D721Med (cell line): Measurements from ENCODE around the gene GLYATL3.

Source experiments
- DNase-seq: peaks from one replicate; pipeline ENCODE4 v3.0.0; 2011; ENCODE audit warnings: low spot score; ENCODE audit not compliant: insufficient read length
- FAIRE-seq: peaks from 2 replicates; lab custom pipeline; 2011; peaks lifted over from hg19 to GRCh38; lab: Jason Lieb, UNC
- TF ChIP-seq, protein P1 (sequence below): IDR thresholded peaks from 2 replicates; pipeline ENCODE4 v1.5.1; 2012; ENCODE audit warnings: mild to moderate bottlenecking, control low read depth; ENCODE audit not compliant: insufficient read depth; ENCODE audit errors: missing control alignments

Gene GLYATL3

DNA sequence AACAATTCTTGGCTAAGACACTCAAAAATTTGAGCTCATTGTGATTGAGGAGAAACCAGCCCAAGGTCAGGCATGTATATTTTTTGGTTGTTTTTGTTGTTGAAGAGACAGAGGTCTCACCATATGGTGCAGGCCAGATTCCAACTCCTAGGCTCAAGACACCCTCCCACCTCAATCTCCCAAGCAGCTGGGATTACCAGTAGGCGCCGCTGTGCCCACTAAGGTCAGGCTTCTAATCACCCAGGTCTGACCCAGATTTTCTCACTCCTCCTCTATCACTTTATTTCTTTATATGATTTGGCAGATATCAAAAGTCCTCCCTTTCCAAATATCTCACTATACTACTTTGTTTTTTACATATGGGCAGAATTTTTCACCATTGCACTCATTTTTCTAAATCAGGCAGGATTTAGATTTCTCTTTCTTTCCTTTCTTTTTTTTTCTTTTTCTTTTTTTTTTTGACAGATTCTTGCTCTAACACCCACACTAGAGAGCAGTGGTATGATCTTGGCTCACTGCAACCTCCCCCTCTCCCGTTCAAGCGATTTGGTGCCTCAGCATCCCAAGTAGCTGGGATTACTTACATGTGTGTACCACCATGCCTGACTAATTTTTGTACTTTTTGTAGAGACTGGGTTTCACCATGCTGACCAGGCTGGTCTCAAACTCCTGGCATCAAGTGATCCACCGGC lies 49.0 kb downstream of the GLYATL3 start:
- no peak for FAIRE-seq
- TF ChIP-seq, protein P1, sequence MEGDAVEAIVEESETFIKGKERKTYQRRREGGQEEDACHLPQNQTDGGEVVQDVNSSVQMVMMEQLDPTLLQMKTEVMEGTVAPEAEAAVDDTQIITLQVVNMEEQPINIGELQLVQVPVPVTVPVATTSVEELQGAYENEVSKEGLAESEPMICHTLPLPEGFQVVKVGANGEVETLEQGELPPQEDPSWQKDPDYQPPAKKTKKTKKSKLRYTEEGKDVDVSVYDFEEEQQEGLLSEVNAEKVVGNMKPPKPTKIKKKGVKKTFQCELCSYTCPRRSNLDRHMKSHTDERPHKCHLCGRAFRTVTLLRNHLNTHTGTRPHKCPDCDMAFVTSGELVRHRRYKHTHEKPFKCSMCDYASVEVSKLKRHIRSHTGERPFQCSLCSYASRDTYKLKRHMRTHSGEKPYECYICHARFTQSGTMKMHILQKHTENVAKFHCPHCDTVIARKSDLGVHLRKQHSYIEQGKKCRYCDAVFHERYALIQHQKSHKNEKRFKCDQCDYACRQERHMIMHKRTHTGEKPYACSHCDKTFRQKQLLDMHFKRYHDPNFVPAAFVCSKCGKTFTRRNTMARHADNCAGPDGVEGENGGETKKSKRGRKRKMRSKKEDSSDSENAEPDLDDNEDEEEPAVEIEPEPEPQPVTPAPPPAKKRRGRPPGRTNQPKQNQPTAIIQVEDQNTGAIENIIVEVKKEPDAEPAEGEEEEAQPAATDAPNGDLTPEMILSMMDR, result peak; percentile 60

DNA sequence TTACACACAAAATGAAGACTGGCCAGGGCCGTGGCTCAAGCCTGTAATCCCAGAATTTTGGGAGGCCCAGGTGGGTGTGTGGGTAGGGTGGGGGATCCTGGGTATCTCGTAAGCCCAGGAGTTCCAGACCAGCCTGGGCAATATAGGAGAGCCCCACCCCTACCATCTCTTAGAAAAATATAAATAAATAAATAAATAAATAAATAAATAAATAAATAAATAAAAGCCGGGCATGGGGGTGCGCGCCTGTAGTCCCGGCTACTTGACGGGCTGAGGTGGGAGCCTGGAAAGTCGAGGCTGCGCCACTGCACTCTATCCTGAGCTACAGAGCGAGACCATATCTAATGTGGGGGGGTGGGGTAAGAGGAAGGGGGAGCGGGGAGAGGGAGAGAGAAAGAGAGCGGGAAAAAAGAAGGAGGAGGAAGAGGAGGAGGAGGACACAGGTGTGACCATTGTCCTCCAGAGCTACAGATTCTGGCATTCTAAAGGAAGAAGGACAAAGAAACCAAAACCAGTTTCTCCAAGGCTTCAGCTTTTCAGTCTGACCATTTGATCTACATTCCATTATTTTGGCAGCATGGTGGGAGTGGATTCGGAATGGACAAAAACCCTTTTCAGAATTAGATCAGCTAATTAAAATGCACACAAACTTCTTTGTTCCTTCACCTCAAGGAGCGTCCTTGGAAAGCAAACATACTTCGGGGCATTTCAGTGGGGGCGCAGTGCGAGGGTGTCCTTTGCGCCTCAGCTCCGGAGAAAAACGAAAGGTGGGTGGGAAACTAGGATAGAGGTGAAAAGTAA lies 50.2 kb downstream of the GLYATL3 start:
- no peak for DNase-seq
- FAIRE-seq, result no peak
- TF ChIP-seq, protein P1, result no peak

More for the DNA sequence above, 49.0 kb downstream of the GLYATL3 start:
- no peak for DNase-seq

DNA sequence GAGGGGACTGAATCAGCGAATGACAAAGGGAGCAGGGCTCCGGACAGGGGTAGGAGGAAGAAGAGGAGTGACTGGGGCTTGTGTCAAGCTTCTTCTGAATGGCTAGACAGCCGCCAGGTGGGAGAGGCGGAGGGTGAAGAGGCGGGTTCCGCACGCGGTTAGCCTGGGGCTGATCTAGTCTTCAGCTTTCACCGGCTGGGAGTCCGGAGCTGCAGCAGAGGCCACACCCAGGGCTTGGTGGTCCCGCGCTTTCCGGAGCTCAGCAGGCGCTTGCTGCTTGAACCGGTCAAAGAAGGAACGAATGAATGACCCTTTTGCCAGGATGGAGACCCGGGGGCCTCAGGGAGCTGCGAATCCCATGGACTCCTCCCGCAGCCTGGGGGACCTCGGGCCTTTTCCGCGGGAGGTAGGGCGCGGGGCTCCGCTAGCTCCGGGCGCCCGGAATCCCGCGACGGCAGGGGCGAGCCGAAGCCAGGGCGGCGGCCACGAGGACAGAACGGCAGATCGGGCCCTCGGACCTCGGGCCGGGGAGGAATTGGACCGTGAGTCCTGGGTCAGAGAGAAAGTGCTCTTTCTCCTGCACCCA lies 50.9 kb downstream of the GLYATL3 start, which contains the start of gene C6orf141:
Gene C6orf141 (plus strand): TSS at position 177 of the 586 bp plus-strand sequence. CDS start 125 bp downstream, at position 302.
- DNase-seq (no peak), FAIRE-seq (no peak)
- TF ChIP-seq, protein P1, result no peak

DNA sequence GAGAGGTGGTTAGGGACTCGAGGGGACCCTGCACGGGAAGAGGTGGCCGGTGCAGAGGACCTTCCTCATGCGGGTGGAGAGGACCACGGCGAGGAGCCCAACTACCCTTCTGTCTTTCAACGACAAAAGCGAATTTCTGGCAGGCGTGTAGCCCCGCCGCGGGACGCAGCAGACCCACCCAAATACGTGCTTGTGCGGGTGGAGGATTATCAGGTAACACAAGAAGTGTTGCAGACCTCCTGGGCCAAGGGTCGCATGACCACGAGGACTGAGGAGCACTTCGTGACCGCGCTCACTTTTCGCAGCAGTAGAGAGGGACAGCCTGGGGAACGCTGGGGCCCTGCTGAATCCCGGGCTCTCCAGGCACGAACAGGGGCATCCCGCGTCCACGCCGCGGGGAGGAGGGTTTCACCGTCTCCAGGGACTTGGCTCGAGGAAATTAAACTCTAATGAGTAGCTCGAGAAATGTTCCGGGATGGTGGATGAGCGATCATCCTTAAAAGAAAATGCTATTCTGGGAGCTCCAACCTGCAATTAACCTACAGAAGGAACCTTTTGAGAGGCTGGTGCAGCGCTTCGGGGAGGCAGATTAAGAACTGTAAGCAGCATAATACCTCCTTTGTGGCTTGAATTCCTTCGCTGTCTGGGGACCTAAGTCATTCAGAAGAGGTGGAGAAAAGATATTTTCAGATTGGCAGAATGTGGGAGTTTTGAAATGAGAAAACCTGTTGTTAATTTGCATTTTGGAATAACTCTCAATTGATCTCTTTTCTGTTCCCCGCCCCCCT lies 51.5 kb downstream of the GLYATL3 start:
- DNase-seq (no peak), FAIRE-seq (no peak)
- TF ChIP-seq, protein P1, result no peak

DNA sequence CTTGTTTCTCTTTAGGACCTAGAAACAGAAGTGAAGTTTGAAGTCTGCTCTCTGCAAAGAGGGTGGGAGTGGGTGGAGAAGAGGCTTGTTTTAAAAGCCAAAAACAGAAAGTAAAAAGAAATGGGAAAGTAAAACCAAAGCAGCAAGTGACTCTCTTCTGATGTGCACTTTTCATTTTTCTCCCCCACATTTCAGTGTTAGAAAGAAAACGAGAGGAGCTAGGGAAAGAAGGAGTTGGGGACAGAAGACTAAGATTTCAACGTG lies 52.1 kb downstream of the GLYATL3 start:
- FAIRE-seq, result no peak

DNA sequence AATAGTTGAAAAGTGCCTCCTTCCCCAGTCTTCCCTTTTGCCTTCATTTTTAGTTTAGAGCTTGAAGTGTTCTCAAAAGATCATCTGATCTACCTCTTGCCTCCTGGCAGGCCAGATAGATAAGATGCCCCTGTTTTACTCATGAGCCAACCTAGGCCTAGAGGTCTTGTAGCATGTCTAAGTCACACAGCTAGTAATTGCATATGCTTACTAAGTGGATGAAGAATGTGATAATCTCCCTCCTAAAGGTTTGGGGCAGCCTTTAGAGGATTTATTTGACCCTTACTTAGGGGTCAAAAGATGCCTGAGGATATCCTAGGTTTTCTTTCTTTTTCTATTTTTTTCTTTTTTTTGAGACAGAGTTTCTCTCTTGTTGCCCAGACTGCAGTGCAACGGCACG lies 52.9 kb downstream of the GLYATL3 start:
- TF ChIP-seq, protein P1, result no peak
- DNase-seq, result no peak

More for the DNA sequence above, 52.1 kb downstream of the GLYATL3 start:
- DNase-seq, result no peak
- TF ChIP-seq, protein P1, result no peak

More for the DNA sequence above, 52.9 kb downstream of the GLYATL3 start:
- FAIRE-seq, result no peak
